ENCODE results near the gene ARL2BP.

ARL2BP gene

DNA sequence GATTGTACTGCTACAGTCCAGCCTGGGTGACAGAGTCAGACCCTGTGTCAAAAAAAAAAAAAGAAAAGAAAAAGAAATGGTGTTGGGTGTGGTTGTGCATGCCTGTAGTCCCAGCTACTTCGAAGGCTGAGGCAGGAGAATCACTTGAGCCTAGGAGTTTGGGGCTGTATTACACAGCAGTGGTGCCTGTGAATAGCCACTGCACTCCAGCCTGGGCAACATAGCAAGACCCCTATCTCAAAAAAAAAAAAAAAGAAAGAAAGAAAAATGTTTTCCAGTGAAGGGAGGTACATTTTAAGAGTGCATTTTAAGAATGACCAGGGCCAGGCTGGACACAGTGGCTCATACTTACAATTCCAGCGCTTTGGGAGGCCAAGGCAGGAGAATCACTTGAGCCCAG is 6.3 kb downstream of the ARL2BP start:
- no peak for FAIRE-seq
- no peak for TF ChIP-seq TAF1 (IDR thresholded peaks at IDR 0.05; ENCODE audit: low read depth, low read length)
- no peak for DNase-seq (ENCODE audit: insufficient read length, low spot score)

- TF ChIP-seq POLR2AphosphoS5 (IDR thresholded peaks at IDR 0.05; ENCODE audit: low read depth, low read length) (no peak), POU2F2 (IDR thresholded peaks at IDR 0.05; ENCODE audit: low read depth, low read length) (no peak), POLR2A (IDR thresholded peaks at IDR 0.05; ENCODE audit: low read depth, low read length) (no peak), TAF1 (IDR thresholded peaks at IDR 0.05; ENCODE audit: low read depth, low read length) (no peak), PAX5 (IDR thresholded peaks at IDR 0.05; ENCODE audit: insufficient read depth, low read length, severe bottlenecking) (no peak), SPI1 (IDR thresholded peaks at IDR 0.05; ENCODE audit: low read depth, low read length) (no peak)
Observed at GRCh38 chr16:57252148-57252721, 7.2 kb downstream of the ARL2BP start.

GRCh38 chr16:57253466-57253865 is 8.4 kb downstream of the ARL2BP start:
- DNase-seq (ENCODE audit: insufficient read length, low spot score) (no peak), FAIRE-seq (no peak)
- no peak for TF ChIP-seq POU2F2 (IDR thresholded peaks at IDR 0.05; ENCODE audit: low read depth, low read length)
- TF ChIP-seq PAX5 (IDR thresholded peaks at IDR 0.05; ENCODE audit: insufficient read depth, low read length, severe bottlenecking): no peak
- TF ChIP-seq TAF1 (IDR thresholded peaks at IDR 0.05; ENCODE audit: low read depth, low read length): no peak
- no peak for TF ChIP-seq POLR2AphosphoS5 (IDR thresholded peaks at IDR 0.05; ENCODE audit: low read depth, low read length)
- no peak for TF ChIP-seq SPI1 (IDR thresholded peaks at IDR 0.05; ENCODE audit: low read depth, low read length)
- no peak for TF ChIP-seq POLR2A (IDR thresholded peaks at IDR 0.05; ENCODE audit: low read depth, low read length)

More at GRCh38 chr16:57252148-57252721, 7.2 kb downstream of the ARL2BP start:
- DNase-seq (ENCODE audit: insufficient read length, low spot score) (no peak), FAIRE-seq (no peak)

GRCh38 chr16:57255686-57256415 is 10.8 kb downstream of the ARL2BP start:
- DNase-seq (ENCODE audit: insufficient read length, low spot score) (no peak), FAIRE-seq (no peak)
- TF ChIP-seq SPI1 (IDR thresholded peaks at IDR 0.05; ENCODE audit: low read depth, low read length): no peak
- no peak for TF ChIP-seq TAF1 (IDR thresholded peaks at IDR 0.05; ENCODE audit: low read depth, low read length)
- no peak for TF ChIP-seq POLR2A (IDR thresholded peaks at IDR 0.05; ENCODE audit: low read depth, low read length)
- TF ChIP-seq PAX5 (IDR thresholded peaks at IDR 0.05; ENCODE audit: insufficient read depth, low read length, severe bottlenecking): no peak
- no peak for TF ChIP-seq POU2F2 (IDR thresholded peaks at IDR 0.05; ENCODE audit: low read depth, low read length)
- TF ChIP-seq POLR2AphosphoS5 (IDR thresholded peaks at IDR 0.05; ENCODE audit: low read depth, low read length): no peak

- DNase-seq (ENCODE audit: insufficient read length, low spot score): no peak
- TF ChIP-seq TAF1 (IDR thresholded peaks at IDR 0.05; ENCODE audit: low read depth, low read length) (no peak), PAX5 (IDR thresholded peaks at IDR 0.05; ENCODE audit: insufficient read depth, low read length, severe bottlenecking) (no peak), POU2F2 (IDR thresholded peaks at IDR 0.05; ENCODE audit: low read depth, low read length) (no peak), POLR2A (IDR thresholded peaks at IDR 0.05; ENCODE audit: low read depth, low read length) (no peak), POLR2AphosphoS5 (IDR thresholded peaks at IDR 0.05; ENCODE audit: low read depth, low read length) (no peak), SPI1 (IDR thresholded peaks at IDR 0.05; ENCODE audit: low read depth, low read length) (no peak)
- no peak for FAIRE-seq
Observed at GRCh38 chr16:57256601-57257395, 11.7 kb downstream of the ARL2BP start.

- DNase-seq (ENCODE audit: insufficient read length, low spot score): no peak
- TF ChIP-seq PAX5 (IDR thresholded peaks at IDR 0.05; ENCODE audit: insufficient read depth, low read length, severe bottlenecking) (no peak), TAF1 (IDR thresholded peaks at IDR 0.05; ENCODE audit: low read depth, low read length) (no peak), POLR2A (IDR thresholded peaks at IDR 0.05; ENCODE audit: low read depth, low read length) (no peak), POU2F2 (IDR thresholded peaks at IDR 0.05; ENCODE audit: low read depth, low read length) (no peak), SPI1 (IDR thresholded peaks at IDR 0.05; ENCODE audit: low read depth, low read length) (no peak), POLR2AphosphoS5 (IDR thresholded peaks at IDR 0.05; ENCODE audit: low read depth, low read length) (no peak)
- FAIRE-seq: no peak
Observed at GRCh38 chr16:57257455-57258070, 12.5 kb downstream of the ARL2BP start.

- FAIRE-seq (no peak), DNase-seq (ENCODE audit: insufficient read length, low spot score) (no peak)
- TF ChIP-seq POU2F2 (IDR thresholded peaks at IDR 0.05; ENCODE audit: low read depth, low read length) (no peak), POLR2AphosphoS5 (IDR thresholded peaks at IDR 0.05; ENCODE audit: low read depth, low read length) (no peak), POLR2A (IDR thresholded peaks at IDR 0.05; ENCODE audit: low read depth, low read length) (no peak), PAX5 (IDR thresholded peaks at IDR 0.05; ENCODE audit: insufficient read depth, low read length, severe bottlenecking) (no peak), SPI1 (IDR thresholded peaks at IDR 0.05; ENCODE audit: low read depth, low read length) (no peak), TAF1 (IDR thresholded peaks at IDR 0.05; ENCODE audit: low read depth, low read length) (no peak)
Observed at GRCh38 chr16:57258226-57258909, 13.3 kb downstream of the ARL2BP start.

DNA sequence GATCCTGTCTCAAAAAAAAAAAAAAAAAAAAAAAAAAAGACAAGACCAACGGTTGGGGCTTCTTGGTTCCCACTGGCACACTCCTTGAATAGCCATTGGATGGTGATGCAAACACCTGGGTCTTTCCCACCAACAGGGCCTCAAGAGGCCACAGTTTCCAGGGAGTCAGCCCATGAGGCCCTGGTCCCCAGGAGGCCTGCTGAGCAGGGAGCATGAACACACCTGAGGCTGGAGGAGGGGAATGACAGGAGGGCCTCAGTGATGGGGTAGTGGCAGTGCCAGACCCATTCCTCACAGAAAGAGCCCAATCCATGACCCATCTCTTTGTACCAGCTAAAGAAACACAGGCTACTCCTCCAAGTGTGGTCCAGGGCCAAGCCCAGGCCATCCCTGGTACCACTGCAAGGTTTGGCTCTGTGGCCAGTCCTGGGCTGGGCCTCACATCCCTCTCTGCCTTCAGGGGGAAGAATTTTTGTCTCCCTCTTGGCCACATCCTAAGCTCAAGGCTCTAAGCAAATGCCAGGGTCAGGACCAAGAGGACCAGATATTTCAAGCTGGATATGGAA is 13.9 kb downstream of the ARL2BP start:
- no peak for FAIRE-seq
- no peak for DNase-seq (ENCODE audit: insufficient read length, low spot score)
- TF ChIP-seq POLR2A (IDR thresholded peaks at IDR 0.05; ENCODE audit: low read depth, low read length) (no peak), POU2F2 (IDR thresholded peaks at IDR 0.05; ENCODE audit: low read depth, low read length) (no peak), SPI1 (IDR thresholded peaks at IDR 0.05; ENCODE audit: low read depth, low read length) (no peak), POLR2AphosphoS5 (IDR thresholded peaks at IDR 0.05; ENCODE audit: low read depth, low read length) (no peak), TAF1 (IDR thresholded peaks at IDR 0.05; ENCODE audit: low read depth, low read length) (no peak), PAX5 (IDR thresholded peaks at IDR 0.05; ENCODE audit: insufficient read depth, low read length, severe bottlenecking) (no peak)
